ENCODE data around the gene TOPORS. TPM values are rescaled to one million over a fixed set of nuclear protein-coding genes. Genes with fewer than 3 reads are reported as not detected.

TOPORS gene
- total RNA-seq, 2 experiments from 2014 or later, result 16.2 to 17.4 TPM

- H3K9me3 ChIP-seq (ENCODE audit: low read length), result no peaks in the 10 kb centered on the region
- H3K36me3 ChIP-seq (ENCODE audit: insufficient read depth, low read length), result no peaks in the 10 kb centered on the region
- no peaks in the 10 kb centered on the region for H3K79me2 ChIP-seq (ENCODE audit: insufficient read depth, low read depth, low read length)
- no peak overlapping the region for H3K4me2 ChIP-seq (ENCODE audit: low read length)
- ChIA-PET POLR2A (interaction anchor here (0.6 to 2.4 kb wide), 2 partner anchors 199 to 394 kb away, joined by 5 to 16 read pairs; no protein-coding TSS in a partner anchor), CTCF (ENCODE audit: unreplicated experiment) (interaction anchor here (1.7 to 4.0 kb wide), 4 partner anchors 11 to 200 kb away, joined by 7 to 58 read pairs (median 11); partner anchors contain the start of gene ACO1)
- H2AFZ ChIP-seq (ENCODE audit: low read length), result peak overlapping the region; percentile 60; the same call in 1 of the 2 replicates
- H4K20me1 ChIP-seq (ENCODE audit: insufficient read depth, low read length), result no peaks in the 10 kb centered on the region
- TF ChIP-seq CTCF (conservative IDR thresholded peaks at IDR 0.05; ENCODE audit: low read length) (no peak), EZH2phosphoT487 (IDR thresholded peaks at IDR 0.05; ENCODE audit: borderline replicate concordance, low read depth, low read length) (no peak)
- no peak overlapping the region for H3K27ac ChIP-seq (ENCODE audit: low read depth, low read length, poor library complexity, severe bottlenecking)
- H3K4me3 ChIP-seq (ENCODE audit: low read depth, low read length, poor library complexity, severe bottlenecking), result no peak overlapping the region
- no peak for DNase-seq (ENCODE audit: low spot score)
- H3K4me1 ChIP-seq (ENCODE audit: insufficient read depth, low read length, poor library complexity, severe bottlenecking), result peaks cover 43% of the 10 kb centered on the region
- intact Hi-C loops (cut with micrococcal nuclease; ENCODE audit: unreplicated experiment), result loop anchor here (1.0 kb wide), 1 partner anchor 200 kb away; no protein-coding TSS in a partner anchor
- BruUV-seq (replicated peaks), result no TSS peak
- no peaks in the 10 kb centered on the region for H3K9me2 ChIP-seq (ENCODE audit: insufficient read depth, low read length)
Observed at GRCh38 chr9:32578976-32579375, 26.6 kb upstream of the TOPORS start.

- Histone ChIP-seq H4K20me1 (ENCODE audit: insufficient read depth, low read length) (no peaks in the 10 kb centered on the region), H3K36me3 (ENCODE audit: insufficient read depth, low read length) (no peaks in the 10 kb centered on the region), H3K4me1 (ENCODE audit: insufficient read depth, low read length, poor library complexity, severe bottlenecking) (peaks cover 49% of the 10 kb centered on the region), H3K79me2 (ENCODE audit: insufficient read depth, low read depth, low read length) (peaks cover 4% of the 10 kb centered on the region; the same call in 1 of the 2 replicates), H3K9me2 (ENCODE audit: insufficient read depth, low read length) (no peaks in the 10 kb centered on the region), H3K27ac (ENCODE audit: low read depth, low read length, poor library complexity, severe bottlenecking) (no peak overlapping the region), H2AFZ (ENCODE audit: low read length) (peak overlapping the region; percentile 86), H3K9me3 (ENCODE audit: low read length) (no peaks in the 10 kb centered on the region), H3K4me2 (ENCODE audit: low read length) (peak overlapping the region; percentile 30), H3K4me3 (ENCODE audit: low read depth, low read length, poor library complexity, severe bottlenecking) (no peak overlapping the region)
- ChIA-PET POLR2A (interaction anchor here (0.7 kb wide), 1 partner anchor 43 kb away, joined by 3 read pairs; no protein-coding TSS in a partner anchor), CTCF (ENCODE audit: unreplicated experiment) (no interaction called here)
- TF ChIP-seq EZH2phosphoT487 (IDR thresholded peaks at IDR 0.05; ENCODE audit: borderline replicate concordance, low read depth, low read length) (no peak), CTCF (conservative IDR thresholded peaks at IDR 0.05; ENCODE audit: low read length) (no peak)
- intact Hi-C loops (cut with micrococcal nuclease; ENCODE audit: unreplicated experiment), result no loop called here
- no TSS peak for BruUV-seq (replicated peaks)
- no peak for DNase-seq (ENCODE audit: low spot score)
Observed at GRCh38 chr9:32577316-32577715, 24.9 kb upstream of the TOPORS start.

GRCh38 chr9:32574858-32575257 lies 22.5 kb upstream of the TOPORS start:
- Histone ChIP-seq H3K79me2 (ENCODE audit: insufficient read depth, low read depth, low read length) (peaks cover 29% of the 10 kb centered on the region), H2AFZ (ENCODE audit: low read length) (no peak overlapping the region), H3K4me2 (ENCODE audit: low read length) (no peak overlapping the region), H3K9me3 (ENCODE audit: low read length) (no peaks in the 10 kb centered on the region), H3K4me3 (ENCODE audit: low read depth, low read length, poor library complexity, severe bottlenecking) (no peak overlapping the region), H4K20me1 (ENCODE audit: insufficient read depth, low read length) (0 out of 2 replicates have a peak, but pooled peaks cover 8% of the 10 kb centered on the region), H3K9me2 (ENCODE audit: insufficient read depth, low read length) (no peaks in the 10 kb centered on the region), H3K36me3 (ENCODE audit: insufficient read depth, low read length) (peaks cover 5% of the 10 kb centered on the region), H3K27ac (ENCODE audit: low read depth, low read length, poor library complexity, severe bottlenecking) (no peak overlapping the region), H3K4me1 (ENCODE audit: insufficient read depth, low read length, poor library complexity, severe bottlenecking) (peaks cover 43% of the 10 kb centered on the region)
- DNase-seq (ENCODE audit: low spot score), result peak; percentile 26
- ChIA-PET CTCF (ENCODE audit: unreplicated experiment) (interaction anchor here (2.1 kb wide), 1 partner anchor 196 kb away, joined by 10 read pairs; no protein-coding TSS in a partner anchor), POLR2A (interaction anchor here (0.6 to 3.5 kb wide), 7 partner anchors 25 to 386 kb away, joined by 3 to 19 read pairs (median 3); no protein-coding TSS in a partner anchor)
- BruUV-seq (replicated peaks), result no TSS peak
- TF ChIP-seq CTCF (conservative IDR thresholded peaks at IDR 0.05; ENCODE audit: low read length) (peak; percentile 42; the same call in 1 of the 2 replicates), EZH2phosphoT487 (IDR thresholded peaks at IDR 0.05; ENCODE audit: borderline replicate concordance, low read depth, low read length) (no peak)
- intact Hi-C loops (cut with micrococcal nuclease; ENCODE audit: unreplicated experiment), result loop anchor here (5.0 kb wide), 1 partner anchor 43 kb away; no protein-coding TSS in a partner anchor

Measured in OCI-LY7 (cell line).